Measurements from ENCODE around the gene ZNF665.

GRCh38 chr19:53177986-53178385 is 15.2 kb downstream of the ZNF665 start:
- TF ChIP-seq CTCF (IDR thresholded peaks at IDR 0.05) (no peak), POLR2A (IDR thresholded peaks at IDR 0.05) (no peak)

All from heart left ventricle (tissue), 13 donors.